Anterior cingulate cortex (tissue), 58 donors: ENCODE data around the gene FUT2.
A peak's percentile ranks its signal among the peaks of the same experiment; 100 is the strongest.
"Not testable (repeated sequence)": the region's sequence is repeated elsewhere in the genome, so short reads cannot be mapped to it uniquely, and the experiment has no call there.

Experiments
- DNase-seq, 58 donors: peaks; one replicate each; lab custom pipeline; 2025; lab: John Stamatoyannopoulos, UW

FUT2 gene

GRCh38 chr19:48695743-48696352 is at the start of gene FUT2:
Gene FUT2 (plus strand): TSS chr19:48695971. CDS start chr19:48702957, 6,986 bp downstream.
- DNase-seq: no peak

- peak; percentile 57 to 96 (median 86) for DNase-seq
Measured at GRCh38 chr19:48646001-48646721, 49.6 kb upstream of the FUT2 start, which contains the start of gene CA11. Gene CA11 (minus strand): TSS chr19:48646187. CDS start chr19:48645632, 555 bp downstream.

GRCh38 chr19:48646722-48647216 is 49.0 kb upstream of the FUT2 start:
- DNase-seq: no peak

GRCh38 chr19:48648134-48648533 is 47.6 kb upstream of the FUT2 start:
- DNase-seq: no peak

GRCh38 chr19:48650974-48651682 is 44.6 kb upstream of the FUT2 start:
- DNase-seq: no peak

- DNase-seq: no peak
Measured at GRCh38 chr19:48651683-48652048, 44.1 kb upstream of the FUT2 start.

- DNase-seq: peak in 1 of 58 donors; percentile 18
Measured at GRCh38 chr19:48654299-48655059, 41.3 kb upstream of the FUT2 start.

- DNase-seq: peak in 3 of 58 donors; percentile 16 to 32 (median 27)
Measured at GRCh38 chr19:48656840-48657474, 38.8 kb upstream of the FUT2 start.

GRCh38 chr19:48657828-48658227 is 37.9 kb upstream of the FUT2 start:
- DNase-seq: not testable (repeated sequence)

- no peak for DNase-seq
Measured at GRCh38 chr19:48658483-48658882, 37.3 kb upstream of the FUT2 start.

- peak in 14 of 58 donors; percentile 3 to 59 (median 18) for DNase-seq
Measured at GRCh38 chr19:48659768-48660167, 36.0 kb upstream of the FUT2 start.

- peak in 55 of 58 donors; percentile 8 to 88 (median 60) for DNase-seq
Measured at GRCh38 chr19:48660852-48661710, 34.7 kb upstream of the FUT2 start.

- no peak for DNase-seq
Measured at GRCh38 chr19:48661711-48662090, 34.1 kb upstream of the FUT2 start.

GRCh38 chr19:48663667-48664066 is 32.1 kb upstream of the FUT2 start:
- no peak for DNase-seq

GRCh38 chr19:48664476-48664875 is 31.3 kb upstream of the FUT2 start:
- DNase-seq: no peak

- DNase-seq: no peak
Measured at GRCh38 chr19:48665786-48666185, 30.0 kb upstream of the FUT2 start.

GRCh38 chr19:48668332-48668731 is 27.4 kb upstream of the FUT2 start:
- no peak for DNase-seq

GRCh38 chr19:48668761-48669160 is 27.0 kb upstream of the FUT2 start:
- no peak for DNase-seq
